Measurements from ENCODE around the gene FAM124B. TPM values are rescaled to one million over a fixed set of nuclear protein-coding genes. Genes with fewer than 3 reads are reported as not detected.
"Not testable (repeated sequence)": the region's sequence is repeated elsewhere in the genome, so short reads cannot be mapped to it uniquely, and the experiment has no call there.

The FAM124B gene
- total RNA-seq, 2 experiments from 2014 or later, result 0.25 TPM; not detected in 1

GRCh38 chr2:224403657-224404056 is 1.8 kb upstream of the FAM124B start:
- Mint-ChIP-seq H3K36me3 (ENCODE audit: low read depth) (peaks cover 1% of the 10 kb centered on the region), H3K4me3 (no peak overlapping the region), H3K27ac (no peak overlapping the region), H3K9me3 (no peaks in the 10 kb centered on the region), H3K4me1 (ENCODE audit: low read depth) (peaks cover 12% of the 10 kb centered on the region), H3K27me3 (peaks cover 19% of the 10 kb centered on the region)
- no peak for ATAC-seq
- CTCF ChIA-PET, result interaction anchor here (1.1 to 1.9 kb wide), 3 partner anchors 34 to 203 kb away, joined by 4 to 6 read pairs (median 4); no protein-coding TSS in a partner anchor
- intact Hi-C loops (cut with micrococcal nuclease), result no loop called here
- TF ChIP-seq CTCF (IDR thresholded peaks at IDR 0.05), result no peak
- no peak for DNase-seq
- POLR2A ChIA-PET, result no interaction called here

- TF ChIP-seq CTCF (IDR thresholded peaks at IDR 0.05), result no peak
- ATAC-seq, result no peak
- POLR2A ChIA-PET, result interaction anchor here (0.5 to 0.8 kb wide), 2 partner anchors 183 to 246 kb away, joined by 3 to 4 read pairs; no protein-coding TSS in a partner anchor
- Mint-ChIP-seq H3K27ac (no peak overlapping the region), H3K9me3 (no peaks in the 10 kb centered on the region), H3K27me3 (peaks cover 9% of the 10 kb centered on the region), H3K36me3 (ENCODE audit: low read depth) (peaks cover 1% of the 10 kb centered on the region), H3K4me1 (ENCODE audit: low read depth) (peaks cover 7% of the 10 kb centered on the region), H3K4me3 (no peak overlapping the region)
- intact Hi-C loops (cut with micrococcal nuclease), result no loop called here
- CTCF ChIA-PET, result interaction anchor here (1.0 to 3.5 kb wide), 4 partner anchors 32 to 407 kb away, joined by 3 to 16 read pairs (median 8); no protein-coding TSS in a partner anchor
- no peak for DNase-seq
Observed at GRCh38 chr2:224400886-224401632, 848 bp downstream of the FAM124B start.

- Mint-ChIP-seq H3K4me1 (ENCODE audit: low read depth) (peaks cover 7% of the 10 kb centered on the region), H3K27ac (no peak overlapping the region), H3K4me3 (no peak overlapping the region), H3K36me3 (ENCODE audit: low read depth) (peaks cover 1% of the 10 kb centered on the region), H3K27me3 (peaks cover 9% of the 10 kb centered on the region), H3K9me3 (no peaks in the 10 kb centered on the region)
- POLR2A ChIA-PET, result interaction anchor here (0.5 to 0.8 kb wide), 2 partner anchors 184 to 247 kb away, joined by 3 to 4 read pairs; no protein-coding TSS in a partner anchor
- CTCF ChIA-PET, result interaction anchor here (1.0 to 3.5 kb wide), 4 partner anchors 15 to 250 kb away, joined by 3 to 16 read pairs (median 8); no protein-coding TSS in a partner anchor
- intact Hi-C loops (cut with micrococcal nuclease), result no loop called here
- ATAC-seq (no peak), DNase-seq (no peak)
- no peak for TF ChIP-seq CTCF (IDR thresholded peaks at IDR 0.05)
Observed at GRCh38 chr2:224400174-224400810, 1.6 kb downstream of the FAM124B start.

GRCh38 chr2:224398289-224398688 is 3.6 kb downstream of the FAM124B start:
- DNase-seq, result no peak
- H3K36me3 Mint-ChIP-seq (ENCODE audit: low read depth), result peaks cover 1% of the 10 kb centered on the region
- peaks cover 7% of the 10 kb centered on the region for H3K4me1 Mint-ChIP-seq (ENCODE audit: low read depth)
- no peak overlapping the region for H3K4me3 Mint-ChIP-seq
- TF ChIP-seq CTCF (IDR thresholded peaks at IDR 0.05), result no peak
- ChIA-PET CTCF (interaction anchor here (1.7 kb wide), 1 partner anchor 29 kb away, joined by 5 read pairs; no protein-coding TSS in a partner anchor), POLR2A (no interaction called here)
- intact Hi-C loops (cut with micrococcal nuclease), result no loop called here
- H3K9me3 Mint-ChIP-seq, result no peaks in the 10 kb centered on the region
- H3K27ac Mint-ChIP-seq, result no peak overlapping the region
- H3K27me3 Mint-ChIP-seq, result peaks cover 7% of the 10 kb centered on the region
- no peak for ATAC-seq

GRCh38 chr2:224397100-224397499 is 4.8 kb downstream of the FAM124B start:
- CTCF ChIA-PET, result interaction anchor here (1.7 kb wide), 1 partner anchor 28 kb away, joined by 5 read pairs; no protein-coding TSS in a partner anchor
- H3K9me3 Mint-ChIP-seq; ATAC-seq; DNase-seq; H3K4me1 Mint-ChIP-seq (ENCODE audit: low read depth); H3K36me3 Mint-ChIP-seq (ENCODE audit: low read depth); H3K27ac Mint-ChIP-seq; H3K27me3 Mint-ChIP-seq; intact Hi-C loops (cut with micrococcal nuclease); POLR2A ChIA-PET; H3K4me3 Mint-ChIP-seq: not testable (repeated sequence)

All from activated CD8-positive, alpha-beta T cell treated with anti-CD3 and anti-CD28 coated beads for 36 hours (primary cell).